ENCODE results near the gene MINDY1.

Gene MINDY1

GRCh38 chr1:151032164-151032563 is 25.5 kb upstream of the MINDY1 start:
- Histone ChIP-seq H4K91ac (ENCODE audit: low read depth, low read length, poor library complexity) (no peak overlapping the region), H3K9ac (ENCODE audit: low read depth, low read length, poor library complexity) (no peak overlapping the region), H3K79me1 (ENCODE audit: low read depth, low read length) (no peaks in the 10 kb centered on the region), H3K18ac (ENCODE audit: low read length) (no peak overlapping the region), H3K36me3 (replicated peaks in 1 of 2; ENCODE audit: control insufficient read depth in 2 of 2, insufficient read depth in 2 of 2, low read length in 2 of 2) (peaks cover 19 to 65% of the 10 kb centered on the region in 2 donors), H3K4me2 (ENCODE audit: insufficient read depth, low read length, poor library complexity, severe bottlenecking) (no peak overlapping the region), H3K9me3 (replicated peaks in 1 of 2; ENCODE audit: control insufficient read depth in 2 of 2, insufficient read depth in 1 of 2, low read depth in 1 of 2, low read length in 2 of 2) (no peaks in the 10 kb centered on the region), H3K4me1 (ENCODE audit: control insufficient read depth in 2 of 2, insufficient read depth in 1 of 2, low read depth in 1 of 2, low read length in 2 of 2) (no peaks in the 10 kb centered on the region), H2BK5ac (ENCODE audit: low read length) (no peak overlapping the region), H3K4ac (ENCODE audit: low read length) (no peak overlapping the region), H2AK5ac (ENCODE audit: low read depth, low read length) (no peak overlapping the region), H4K8ac (ENCODE audit: low read depth, low read length) (no peak overlapping the region), H2BK15ac (ENCODE audit: low read length) (no peak overlapping the region), H3K27me3 (ENCODE audit: control insufficient read depth in 3 of 3, insufficient read depth in 3 of 3, low read depth in 1 of 3, low read length in 3 of 3) (no peaks in the 10 kb centered on the region), H2AFZ (ENCODE audit: low read length) (no peak overlapping the region), H2BK120ac (ENCODE audit: low read depth, low read length) (no peak overlapping the region), H3K14ac (ENCODE audit: low read length) (peak overlapping the region; percentile 89), H3K4me3 (ENCODE audit: low read length in 2 of 2) (no peak overlapping the region), H3K27ac (replicated peaks; ENCODE audit: low read length) (no peak overlapping the region), H3K23ac (ENCODE audit: low read depth, low read length, poor library complexity) (no peak overlapping the region), H2BK12ac (ENCODE audit: low read length) (no peak overlapping the region)
- WGBS, 2 donors (ENCODE audit: extremely low coverage in 2 of 2, insufficient read length in 2 of 2, insufficient replicate concordance in 1 of 2): no CpG with 5 or more reads among the region's 8 CpGs
- DNase-seq (ENCODE audit: low spot score): no peak

- H3K9ac ChIP-seq (ENCODE audit: low read depth, low read length, poor library complexity): no peak overlapping the region
- no peak overlapping the region for H2BK12ac ChIP-seq (ENCODE audit: low read length)
- H3K4me2 ChIP-seq (ENCODE audit: insufficient read depth, low read length, poor library complexity, severe bottlenecking): no peak overlapping the region
- no peak overlapping the region for H3K14ac ChIP-seq (ENCODE audit: low read length)
- no peaks in the 10 kb centered on the region for H3K27me3 ChIP-seq (ENCODE audit: control insufficient read depth in 3 of 3, insufficient read depth in 3 of 3, low read depth in 1 of 3, low read length in 3 of 3)
- H3K27ac ChIP-seq (replicated peaks; ENCODE audit: low read length): no peak overlapping the region
- no peak for DNase-seq (ENCODE audit: low spot score)
- no peak overlapping the region for H4K91ac ChIP-seq (ENCODE audit: low read depth, low read length, poor library complexity)
- no peaks in the 10 kb centered on the region for H3K4me1 ChIP-seq (ENCODE audit: control insufficient read depth in 2 of 2, insufficient read depth in 1 of 2, low read depth in 1 of 2, low read length in 2 of 2)
- no peak overlapping the region for H3K4me3 ChIP-seq (ENCODE audit: low read length in 2 of 2)
- H3K23ac ChIP-seq (ENCODE audit: low read depth, low read length, poor library complexity): no peak overlapping the region
- no peak overlapping the region for H2BK15ac ChIP-seq (ENCODE audit: low read length)
- H3K4ac ChIP-seq (ENCODE audit: low read length): no peak overlapping the region
- H3K79me1 ChIP-seq (ENCODE audit: low read depth, low read length): no peaks in the 10 kb centered on the region
- peaks cover 15 to 61% of the 10 kb centered on the region in 2 donors for H3K36me3 ChIP-seq (replicated peaks in 1 of 2; ENCODE audit: control insufficient read depth in 2 of 2, insufficient read depth in 2 of 2, low read length in 2 of 2)
- H4K8ac ChIP-seq (ENCODE audit: low read depth, low read length): no peak overlapping the region
- no peak overlapping the region for H2BK120ac ChIP-seq (ENCODE audit: low read depth, low read length)
- H3K18ac ChIP-seq (ENCODE audit: low read length): no peak overlapping the region
- H2BK5ac ChIP-seq (ENCODE audit: low read length): no peak overlapping the region
- H3K9me3 ChIP-seq (replicated peaks in 1 of 2; ENCODE audit: control insufficient read depth in 2 of 2, insufficient read depth in 1 of 2, low read depth in 1 of 2, low read length in 2 of 2): no peaks in the 10 kb centered on the region
- H2AK5ac ChIP-seq (ENCODE audit: low read depth, low read length): no peak overlapping the region
- no peak overlapping the region for H2AFZ ChIP-seq (ENCODE audit: low read length)
These were observed 19.8 kb upstream of the MINDY1 start for GRCh38 chr1:151026460-151026859.

GRCh38 chr1:151024540-151025146 is 17.9 kb upstream of the MINDY1 start:
- no peaks in the 10 kb centered on the region for H3K27me3 ChIP-seq (ENCODE audit: control insufficient read depth in 3 of 3, insufficient read depth in 3 of 3, low read depth in 1 of 3, low read length in 3 of 3)
- no peak overlapping the region for H2BK12ac ChIP-seq (ENCODE audit: low read length)
- H3K9ac ChIP-seq (ENCODE audit: low read depth, low read length, poor library complexity): no peak overlapping the region
- H4K91ac ChIP-seq (ENCODE audit: low read depth, low read length, poor library complexity): no peak overlapping the region
- H4K8ac ChIP-seq (ENCODE audit: low read depth, low read length): no peak overlapping the region
- H3K4me2 ChIP-seq (ENCODE audit: insufficient read depth, low read length, poor library complexity, severe bottlenecking): no peak overlapping the region
- peaks cover 13 to 44% of the 10 kb centered on the region in 2 donors for H3K36me3 ChIP-seq (replicated peaks in 1 of 2; ENCODE audit: control insufficient read depth in 2 of 2, insufficient read depth in 2 of 2, low read length in 2 of 2)
- H3K27ac ChIP-seq (replicated peaks; ENCODE audit: low read length): no peak overlapping the region
- no peaks in the 10 kb centered on the region for H3K79me1 ChIP-seq (ENCODE audit: low read depth, low read length)
- no CpG with 5 or more reads among the region's 6 CpGs for WGBS, 2 donors (ENCODE audit: extremely low coverage in 2 of 2, insufficient read length in 2 of 2, insufficient replicate concordance in 1 of 2)
- no peak overlapping the region for H2BK5ac ChIP-seq (ENCODE audit: low read length)
- DNase-seq (ENCODE audit: low spot score): peak; percentile 55
- no peak overlapping the region for H3K18ac ChIP-seq (ENCODE audit: low read length)
- no peak overlapping the region for H3K4me3 ChIP-seq (ENCODE audit: low read length in 2 of 2)
- H3K9me3 ChIP-seq (replicated peaks in 1 of 2; ENCODE audit: control insufficient read depth in 2 of 2, insufficient read depth in 1 of 2, low read depth in 1 of 2, low read length in 2 of 2): no peaks in the 10 kb centered on the region
- H3K4me1 ChIP-seq (ENCODE audit: control insufficient read depth in 2 of 2, insufficient read depth in 1 of 2, low read depth in 1 of 2, low read length in 2 of 2): no peaks in the 10 kb centered on the region
- H2BK120ac ChIP-seq (ENCODE audit: low read depth, low read length): no peak overlapping the region
- H3K23ac ChIP-seq (ENCODE audit: low read depth, low read length, poor library complexity): no peak overlapping the region
- no peak overlapping the region for H3K4ac ChIP-seq (ENCODE audit: low read length)
- no peak overlapping the region for H2AK5ac ChIP-seq (ENCODE audit: low read depth, low read length)
- no peak overlapping the region for H3K14ac ChIP-seq (ENCODE audit: low read length)
- no peak overlapping the region for H2AFZ ChIP-seq (ENCODE audit: low read length)
- no peak overlapping the region for H2BK15ac ChIP-seq (ENCODE audit: low read length)

GRCh38 chr1:151013518-151013917 is 6.8 kb upstream of the MINDY1 start:
- no peak overlapping the region for H2BK120ac ChIP-seq (ENCODE audit: low read depth, low read length)
- no peak overlapping the region for H4K8ac ChIP-seq (ENCODE audit: low read depth, low read length)
- H3K79me1 ChIP-seq (ENCODE audit: low read depth, low read length): peaks cover 4% of the 10 kb centered on the region
- H3K4me3 ChIP-seq (ENCODE audit: low read length in 2 of 2): no peak overlapping the region
- H3K23ac ChIP-seq (ENCODE audit: low read depth, low read length, poor library complexity): no peak overlapping the region
- no peak overlapping the region for H2AK5ac ChIP-seq (ENCODE audit: low read depth, low read length)
- no peaks in the 10 kb centered on the region for H3K9me3 ChIP-seq (replicated peaks in 1 of 2; ENCODE audit: control insufficient read depth in 2 of 2, insufficient read depth in 1 of 2, low read depth in 1 of 2, low read length in 2 of 2)
- H3K9ac ChIP-seq (ENCODE audit: low read depth, low read length, poor library complexity): no peak overlapping the region
- H3K36me3 ChIP-seq (replicated peaks in 1 of 2; ENCODE audit: control insufficient read depth in 2 of 2, insufficient read depth in 2 of 2, low read length in 2 of 2): peaks cover 1 to 10% of the 10 kb centered on the region in 2 donors
- no peak overlapping the region for H3K18ac ChIP-seq (ENCODE audit: low read length)
- H2BK5ac ChIP-seq (ENCODE audit: low read length): no peak overlapping the region
- H3K4ac ChIP-seq (ENCODE audit: low read length): no peak overlapping the region
- no peak overlapping the region for H2BK15ac ChIP-seq (ENCODE audit: low read length)
- no peak overlapping the region for H4K91ac ChIP-seq (ENCODE audit: low read depth, low read length, poor library complexity)
- H3K4me1 ChIP-seq (ENCODE audit: control insufficient read depth in 2 of 2, insufficient read depth in 1 of 2, low read depth in 1 of 2, low read length in 2 of 2): peaks cover 4 to 6% of the 10 kb centered on the region in 2 donors
- no peak overlapping the region for H2AFZ ChIP-seq (ENCODE audit: low read length)
- H3K14ac ChIP-seq (ENCODE audit: low read length): no peak overlapping the region
- no peak overlapping the region for H3K27ac ChIP-seq (replicated peaks; ENCODE audit: low read length)
- no peak for DNase-seq (ENCODE audit: low spot score)
- no peak overlapping the region for H3K4me2 ChIP-seq (ENCODE audit: insufficient read depth, low read length, poor library complexity, severe bottlenecking)
- H3K27me3 ChIP-seq (ENCODE audit: control insufficient read depth in 3 of 3, insufficient read depth in 3 of 3, low read depth in 1 of 3, low read length in 3 of 3): no peaks in the 10 kb centered on the region
- no CpG with 5 or more reads among the region's 2 CpGs for WGBS, 2 donors (ENCODE audit: extremely low coverage in 2 of 2, insufficient read length in 2 of 2, insufficient replicate concordance in 1 of 2)
- no peak overlapping the region for H2BK12ac ChIP-seq (ENCODE audit: low read length)
